ENCODE results near the gene ABI2.

GRCh38 chr2:203462308-203462707 is 134.1 kb downstream of the ABI2 start:
- no peak for TF ChIP-seq CTCF (IDR thresholded peaks at IDR 0.05)
- no peak for TF ChIP-seq POLR2A (IDR thresholded peaks at IDR 0.05)

Measured in right lobe of liver (tissue), 4 donors.